ENCODE results near the gene TMEM30A.

Gene TMEM30A

DNA sequence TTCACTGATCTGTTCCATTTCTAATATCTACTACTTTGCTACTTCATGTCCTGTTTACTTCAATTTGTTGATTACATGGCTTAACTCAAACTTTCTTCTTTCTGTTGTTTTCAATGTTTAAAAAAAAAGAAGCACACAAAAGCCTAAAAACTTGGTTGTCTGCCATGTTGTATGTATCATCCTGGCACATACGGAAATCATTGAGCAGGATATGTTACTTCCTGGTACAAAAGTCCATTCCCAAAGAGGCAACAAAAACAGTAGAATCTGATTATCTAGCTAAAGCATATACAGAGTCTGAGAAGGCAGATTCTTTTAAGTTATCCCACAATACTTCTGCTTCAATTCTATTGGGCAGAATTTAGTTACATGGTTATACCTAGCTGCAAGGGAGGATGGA lies 64.2 kb downstream of the TMEM30A start:
- no peak for DNase-seq (ENCODE audit: insufficient read length, low spot score)
- FAIRE-seq, result no peak

DNA sequence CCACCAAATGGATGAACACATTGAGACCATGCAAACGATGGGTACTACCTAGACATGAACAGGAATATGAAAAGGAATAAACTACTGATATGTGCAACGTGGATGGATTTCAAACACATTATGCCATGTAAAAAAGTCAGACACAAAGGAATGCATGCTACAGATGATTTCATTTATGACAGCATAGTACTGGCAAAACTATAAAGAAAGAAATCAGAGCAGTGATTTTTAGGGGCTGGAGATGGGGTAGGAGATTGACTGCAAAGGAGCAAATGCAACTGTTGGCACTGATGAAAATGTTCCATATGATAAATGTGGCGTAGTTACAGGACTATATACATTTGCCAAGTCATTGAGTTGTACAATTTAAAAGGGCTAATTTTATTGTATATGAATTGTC lies 65.3 kb downstream of the TMEM30A start:
- DNase-seq (ENCODE audit: insufficient read length, low spot score), result no peak
- no peak for FAIRE-seq

DNA sequence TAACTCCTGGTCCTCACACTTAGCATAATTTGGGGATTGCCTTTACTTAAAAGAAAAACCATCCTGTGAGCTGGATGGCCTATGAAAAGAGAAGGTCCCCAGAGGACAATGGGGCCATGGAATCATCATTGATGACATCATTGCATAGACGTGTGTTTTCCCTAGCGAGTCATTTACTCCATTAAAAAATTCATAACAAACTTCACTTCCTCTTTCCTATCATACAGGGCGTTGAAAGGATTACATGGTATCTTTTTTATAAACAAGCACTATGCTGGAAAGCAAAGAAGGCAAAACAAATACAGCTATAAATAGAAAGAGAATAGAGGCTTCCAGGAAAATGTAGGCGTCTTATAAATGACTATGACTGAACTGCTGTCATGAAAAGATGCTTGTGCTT lies 67.4 kb downstream of the TMEM30A start:
- DNase-seq (ENCODE audit: insufficient read length, low spot score) (no peak), FAIRE-seq (no peak)

DNA sequence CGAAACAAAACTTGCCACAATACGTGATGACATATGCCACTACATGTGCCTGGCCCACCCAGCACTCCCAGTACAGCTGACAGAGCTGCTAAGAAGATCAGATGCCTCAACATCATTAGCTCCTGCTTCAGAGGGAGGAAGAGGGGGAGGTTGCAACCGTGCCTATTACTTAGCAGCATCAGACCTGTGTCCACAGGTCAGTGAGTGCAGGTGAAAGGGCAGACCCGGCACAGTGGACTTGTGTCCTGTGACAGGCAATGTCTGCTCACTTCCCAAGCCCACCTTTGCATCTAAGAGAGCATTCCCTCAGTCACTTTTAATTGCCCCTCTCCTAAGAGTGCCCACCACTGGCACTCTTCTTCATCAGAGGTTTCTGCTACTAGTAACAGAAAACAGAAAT lies 69.3 kb downstream of the TMEM30A start:
- no peak for FAIRE-seq

DNA sequence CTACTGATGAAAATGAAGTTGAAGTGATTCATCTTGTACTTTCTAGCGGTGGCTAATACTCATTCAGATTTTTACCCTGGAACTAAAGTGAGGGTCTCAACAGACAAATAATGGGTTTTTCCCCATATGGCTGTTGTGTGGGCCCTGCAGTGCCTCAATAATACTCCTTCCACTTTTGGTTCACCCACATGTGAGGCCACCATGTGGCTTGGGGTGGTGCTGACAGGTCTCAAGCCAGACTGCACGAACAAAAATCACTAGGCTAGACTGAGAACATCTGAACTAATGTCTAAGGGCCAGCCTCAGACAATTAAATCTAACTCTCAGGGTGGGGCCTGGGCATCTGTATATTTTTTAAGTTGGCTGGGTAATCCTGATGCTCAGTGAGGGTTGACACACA lies 70.9 kb downstream of the TMEM30A start:
- DNase-seq (ENCODE audit: insufficient read length, low spot score), result no peak
- no peak for FAIRE-seq

More for the DNA sequence above, 69.3 kb downstream of the TMEM30A start:
- no peak for DNase-seq (ENCODE audit: insufficient read length, low spot score)

DNA sequence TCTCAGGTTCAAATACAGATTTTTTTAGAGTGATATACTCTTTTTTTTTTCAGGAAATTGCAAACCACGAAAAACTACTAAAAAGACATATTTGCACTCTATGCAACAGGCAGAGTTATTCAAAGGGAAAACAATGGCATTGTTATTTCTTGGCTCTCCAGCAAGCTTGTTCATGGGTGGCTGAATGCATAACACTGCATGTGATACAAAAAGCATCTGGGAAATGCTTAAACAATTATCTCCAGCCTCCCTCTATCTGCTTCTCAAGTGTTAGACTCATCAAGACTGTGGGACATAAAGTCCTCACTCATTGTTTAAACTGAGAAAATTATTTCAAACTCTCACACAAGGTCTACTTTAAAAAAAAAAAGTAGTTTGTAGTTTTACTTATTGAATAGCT lies 71.5 kb downstream of the TMEM30A start:
- DNase-seq (ENCODE audit: insufficient read length, low spot score) (no peak), FAIRE-seq (no peak)

DNA sequence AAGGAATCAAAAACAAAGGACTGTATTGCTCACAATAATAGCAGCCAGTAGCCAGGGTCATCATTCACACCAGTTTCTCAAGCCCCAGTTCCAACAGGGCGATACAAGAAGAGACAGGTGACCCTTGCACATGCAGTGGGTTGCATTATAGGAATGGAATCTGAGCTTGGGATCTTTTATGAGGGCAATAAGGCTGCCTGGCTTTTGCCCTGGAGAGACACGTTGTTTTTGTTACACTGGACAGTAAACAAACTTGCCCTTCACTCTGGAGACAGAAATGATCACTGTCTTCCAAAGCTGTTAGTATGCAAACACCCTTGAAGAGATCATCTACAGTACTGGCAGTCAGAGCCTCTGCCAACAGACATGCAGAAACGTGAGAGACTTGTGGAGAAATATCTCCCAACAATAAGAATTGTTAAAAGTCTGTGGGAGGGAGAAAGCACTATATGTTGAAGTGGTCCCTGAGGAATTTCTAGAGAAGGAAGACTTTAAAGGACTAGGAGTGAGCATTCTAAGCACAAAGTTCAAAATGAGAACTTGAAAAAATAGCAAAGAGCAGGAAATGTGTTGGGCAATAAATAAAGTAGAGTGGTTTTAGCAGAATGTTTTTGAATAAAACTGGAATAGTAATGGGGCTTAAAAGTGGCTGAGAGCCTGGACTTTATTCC lies 72.5 kb downstream of the TMEM30A start:
- DNase-seq (ENCODE audit: insufficient read length, low spot score), result no peak
- FAIRE-seq, result no peak

DNA sequence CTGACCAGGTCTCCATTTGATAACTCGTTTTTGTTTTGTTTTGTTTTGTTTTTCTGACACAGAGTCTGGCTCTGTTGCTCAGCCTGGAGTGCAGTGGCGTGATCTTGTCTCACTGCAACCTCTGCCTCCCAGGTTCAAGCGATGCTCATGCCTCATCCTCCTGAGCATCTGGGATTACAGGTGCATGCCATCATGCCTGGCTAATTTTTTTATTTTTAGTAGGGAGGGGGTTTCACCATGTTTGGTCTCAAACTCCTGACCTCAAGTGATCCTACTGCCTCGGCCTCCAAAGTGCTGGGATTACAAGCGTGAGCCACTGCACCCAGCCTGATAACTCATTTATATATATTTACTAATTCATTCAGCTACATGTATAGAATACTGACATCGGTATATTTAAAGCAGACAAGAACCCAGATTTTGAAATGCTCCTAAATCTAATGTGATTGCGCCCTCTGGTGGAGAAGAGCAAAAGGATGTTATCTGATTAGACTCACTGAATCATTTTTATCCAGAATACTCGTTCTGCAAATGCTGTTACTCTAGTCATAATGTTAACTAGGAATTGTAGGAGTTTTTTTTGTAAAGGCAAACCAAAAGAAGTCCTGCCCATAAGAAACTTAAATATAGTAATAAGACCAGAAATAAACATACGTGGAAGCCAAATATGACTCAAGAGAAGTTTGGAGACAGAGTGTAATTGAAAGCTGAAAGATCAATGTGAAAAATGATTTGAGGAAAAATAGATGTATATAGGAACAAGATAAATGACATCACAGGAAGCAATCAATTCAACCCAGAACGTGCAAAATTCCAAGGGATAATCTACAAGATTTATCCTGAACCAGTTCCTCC lies 73.5 kb downstream of the TMEM30A start:
- DNase-seq (ENCODE audit: insufficient read length, low spot score) (no peak), FAIRE-seq (no peak)

DNA sequence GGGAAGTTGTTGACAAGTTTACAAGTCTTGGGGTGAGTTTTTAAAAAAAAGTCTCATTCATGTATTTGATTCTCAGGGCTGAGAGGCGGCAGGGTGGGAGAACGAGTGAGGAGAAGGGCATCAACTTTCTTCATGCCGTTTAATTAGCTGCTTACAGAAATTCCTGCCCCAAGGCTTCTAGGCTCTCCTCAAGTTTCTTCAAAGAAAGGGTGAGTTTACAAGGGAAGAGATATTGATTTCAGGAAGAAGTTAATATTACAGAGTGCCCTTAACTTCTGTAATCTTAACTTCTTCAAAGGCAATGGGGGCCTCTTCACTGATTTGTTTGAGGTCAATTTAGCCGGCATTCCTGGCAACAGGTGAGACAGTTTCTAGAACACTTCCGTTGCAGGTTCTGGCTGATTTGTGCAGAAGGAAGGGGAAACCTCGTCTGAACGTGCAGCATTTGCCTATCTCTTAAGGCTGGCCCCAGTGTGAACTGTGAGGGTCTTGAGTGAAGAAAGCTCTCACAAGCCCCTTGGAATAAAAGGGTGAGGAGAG lies 75.3 kb downstream of the TMEM30A start:
- FAIRE-seq (no peak), DNase-seq (ENCODE audit: insufficient read length, low spot score) (no peak)

DNA sequence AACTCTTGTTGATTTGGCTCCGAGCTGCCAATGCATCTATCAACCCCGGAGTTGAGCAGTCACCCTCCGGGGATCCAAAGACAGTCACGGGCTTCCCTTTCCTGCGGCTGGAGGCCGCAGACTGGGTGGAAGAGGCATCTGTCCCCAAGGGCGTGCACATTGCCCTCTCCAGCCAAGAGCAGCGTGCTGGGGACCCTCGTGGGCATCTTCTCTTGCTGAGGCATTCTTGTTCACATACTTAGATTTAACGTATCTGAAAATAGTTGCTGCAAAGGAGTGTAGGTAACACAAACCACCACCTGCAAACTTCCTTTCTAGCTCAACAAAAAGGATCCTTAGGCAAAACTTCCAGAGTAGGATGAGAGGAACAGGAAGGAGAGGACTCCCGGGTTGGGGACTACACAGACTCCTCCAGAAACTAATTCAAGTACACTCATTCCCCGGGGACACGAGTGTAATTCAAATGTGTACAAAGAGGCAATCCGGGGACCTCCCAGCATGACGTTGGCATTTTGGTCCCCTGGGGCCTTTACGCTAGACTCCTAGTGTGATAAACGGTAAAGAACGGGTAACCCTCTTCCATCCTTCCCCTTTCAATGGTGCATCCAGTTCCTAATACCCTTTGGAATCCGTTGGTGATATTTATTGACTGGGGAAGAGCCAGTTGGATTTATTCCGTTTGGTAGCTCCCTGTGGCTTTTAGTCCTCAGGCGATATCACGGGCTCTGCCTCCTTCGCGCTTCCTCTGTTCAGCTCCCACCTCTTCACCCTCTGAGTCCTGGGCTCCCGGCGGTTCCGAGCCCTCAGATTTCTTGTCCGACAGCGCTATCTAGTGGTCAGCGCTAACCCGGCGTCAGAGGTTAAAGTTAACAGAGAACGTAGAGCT lies 76.1 kb downstream of the TMEM30A start:
- DNase-seq (ENCODE audit: insufficient read length, low spot score) (peak; percentile 42), FAIRE-seq (peak; percentile 86)

DNA sequence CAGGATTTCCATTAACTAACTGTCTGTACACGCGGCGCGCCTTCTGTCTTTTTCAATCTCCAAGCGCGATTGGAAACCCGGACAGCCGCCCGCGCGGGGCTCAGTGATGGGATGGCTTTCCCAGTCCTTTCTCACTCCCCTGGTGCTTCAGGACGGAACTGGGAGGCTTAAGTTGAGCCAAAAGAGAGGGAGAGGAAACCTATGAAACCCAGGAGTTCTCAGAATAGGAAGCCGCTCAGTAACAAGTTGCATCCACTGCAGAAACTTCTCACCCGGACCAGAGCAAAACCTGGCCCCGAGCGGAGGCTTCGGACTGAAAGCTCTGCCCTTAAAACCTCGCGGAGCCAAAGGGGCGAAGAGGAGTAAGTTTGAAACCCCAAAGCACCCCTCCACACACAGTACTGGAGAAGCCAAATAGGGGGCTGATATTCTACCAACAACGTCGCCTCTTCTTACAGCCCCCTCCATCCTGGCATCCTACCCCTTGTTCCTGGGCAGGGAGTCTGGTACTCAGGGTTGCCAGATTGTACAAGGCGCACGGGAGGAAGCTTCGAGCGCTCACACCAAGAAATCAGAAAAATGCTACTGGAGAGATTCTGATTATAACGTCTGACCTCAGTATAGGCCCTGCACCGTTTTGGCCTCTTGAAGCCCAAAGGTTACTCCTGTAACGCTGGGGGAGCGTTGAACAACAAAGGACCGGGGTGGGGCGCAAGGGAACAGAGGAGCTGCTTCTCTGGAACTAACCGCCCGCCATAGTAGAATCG lies 77.8 kb downstream of the TMEM30A start:
- FAIRE-seq, result peak; percentile 21
- DNase-seq (ENCODE audit: insufficient read length, low spot score), result no peak

DNA sequence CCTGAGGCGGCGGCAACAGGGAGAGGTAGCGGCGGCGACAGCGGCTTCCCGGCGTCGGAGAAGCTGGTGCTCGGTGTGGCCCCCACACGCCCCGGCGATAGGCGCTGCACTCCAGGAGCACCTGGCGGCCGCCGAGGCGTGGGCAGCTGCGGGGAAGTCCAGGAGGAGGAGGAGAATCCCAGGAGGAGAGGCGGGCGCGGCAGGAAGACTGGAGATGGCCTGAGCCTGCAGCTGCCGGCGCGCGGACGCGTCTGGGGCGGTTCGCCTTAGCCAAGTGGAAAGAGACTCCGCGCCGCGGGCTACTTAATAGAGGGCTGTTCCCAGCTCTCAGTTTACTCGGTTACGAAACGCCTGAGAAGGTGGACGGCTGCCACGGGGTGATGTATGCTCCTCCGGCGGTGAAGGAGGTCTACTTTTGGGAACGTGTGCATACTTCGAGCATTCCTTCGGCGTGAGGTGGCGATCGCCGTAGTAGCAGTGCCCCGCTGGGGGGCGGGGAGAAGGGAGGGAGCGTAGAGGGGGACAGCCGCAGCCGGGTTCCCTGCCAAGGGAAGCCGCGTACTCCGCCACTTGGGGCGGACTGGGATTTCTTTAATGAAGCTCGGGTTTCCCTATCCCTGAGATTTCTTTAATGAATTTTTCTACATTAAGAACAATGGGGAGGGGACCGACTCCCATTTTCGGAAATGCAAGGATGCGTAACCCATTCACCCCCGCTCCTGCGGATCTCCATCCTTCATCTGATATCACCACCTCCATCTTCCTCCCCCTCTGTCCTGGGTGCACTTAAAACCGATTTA lies 78.6 kb downstream of the TMEM30A start, which contains the start of gene COL12A1:
COL12A1 (minus strand) TSS at position 278 of the 800 bp plus-strand sequence. CDS start 3,261 bp downstream, outside the sequence.
- FAIRE-seq (no peak), DNase-seq (ENCODE audit: insufficient read length, low spot score) (no peak)

DNA sequence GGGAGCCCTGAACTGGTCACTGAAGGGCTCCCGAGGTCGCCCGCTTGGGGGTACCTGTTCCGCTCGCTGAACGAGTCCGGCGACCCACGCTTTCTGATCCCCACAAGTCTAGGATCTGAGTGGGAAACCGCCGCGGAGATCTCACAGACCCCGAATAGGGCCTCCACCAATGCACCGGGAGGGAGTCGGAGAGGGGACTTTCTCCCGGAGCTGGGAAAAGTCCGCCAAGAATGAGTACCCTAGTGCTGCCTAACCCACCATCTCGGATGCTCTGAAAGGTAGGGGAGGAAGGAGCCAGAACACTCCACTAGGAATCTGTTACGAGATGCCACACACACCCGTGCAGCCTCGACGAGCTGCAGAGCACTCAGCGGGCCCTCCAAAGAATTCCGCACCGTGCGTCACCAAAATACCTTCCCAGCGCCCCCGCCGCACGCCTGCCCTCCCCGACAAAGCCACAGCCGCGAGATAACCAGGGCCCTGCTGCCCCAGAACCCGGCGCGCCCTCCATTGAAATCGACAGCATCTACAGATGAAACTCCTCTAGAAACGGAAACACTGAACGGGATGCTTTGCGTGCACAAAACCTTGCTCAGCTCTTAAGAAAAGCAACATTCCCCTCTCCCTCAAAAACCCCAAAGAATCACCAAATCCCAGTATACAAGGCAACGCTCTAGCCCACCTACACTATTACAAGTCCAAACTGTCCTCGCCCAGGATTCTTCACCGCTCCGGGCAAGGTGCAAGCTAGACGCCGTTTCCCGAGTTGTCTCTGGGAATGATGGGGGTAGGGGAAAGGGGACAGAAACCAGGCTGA lies 79.4 kb downstream of the TMEM30A start:
- DNase-seq (ENCODE audit: insufficient read length, low spot score), result no peak
- no peak for FAIRE-seq

DNA sequence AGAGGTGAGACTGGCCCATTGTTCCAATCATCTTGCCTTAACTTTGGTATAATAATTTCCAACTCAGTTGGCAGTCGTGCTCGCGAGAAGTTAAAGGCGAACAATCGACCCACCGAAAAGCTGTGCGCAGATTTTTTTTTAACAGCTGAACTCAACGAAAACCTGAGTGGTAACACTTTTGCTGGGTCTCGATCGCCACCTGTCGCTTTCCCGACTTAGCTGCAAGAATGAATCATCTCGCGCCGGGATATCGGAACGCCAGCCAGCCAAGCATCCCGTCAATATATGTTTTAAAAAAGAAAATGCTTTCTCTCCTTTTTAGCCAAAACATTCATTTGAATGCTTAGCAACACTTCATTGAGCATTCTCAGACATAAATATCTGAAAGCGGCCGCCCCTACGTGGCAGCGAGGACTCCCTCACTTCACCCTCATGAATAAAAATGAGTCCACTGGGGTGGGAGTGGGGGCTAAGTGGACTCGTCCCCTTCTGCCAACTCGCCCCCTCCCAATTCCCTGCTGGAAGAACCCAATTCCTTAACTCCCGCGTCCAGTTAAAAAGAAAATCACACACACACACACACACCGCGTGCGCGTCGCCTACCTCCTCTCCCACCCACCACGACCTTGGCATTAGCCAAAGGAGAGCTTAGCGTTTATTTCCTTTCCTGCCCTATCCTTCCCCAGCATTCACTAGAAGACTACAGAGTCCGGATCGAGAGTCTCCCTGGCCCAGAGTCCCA lies 80.2 kb downstream of the TMEM30A start:
- FAIRE-seq (peak; percentile 80), DNase-seq (ENCODE audit: insufficient read length, low spot score) (no peak)

DNA sequence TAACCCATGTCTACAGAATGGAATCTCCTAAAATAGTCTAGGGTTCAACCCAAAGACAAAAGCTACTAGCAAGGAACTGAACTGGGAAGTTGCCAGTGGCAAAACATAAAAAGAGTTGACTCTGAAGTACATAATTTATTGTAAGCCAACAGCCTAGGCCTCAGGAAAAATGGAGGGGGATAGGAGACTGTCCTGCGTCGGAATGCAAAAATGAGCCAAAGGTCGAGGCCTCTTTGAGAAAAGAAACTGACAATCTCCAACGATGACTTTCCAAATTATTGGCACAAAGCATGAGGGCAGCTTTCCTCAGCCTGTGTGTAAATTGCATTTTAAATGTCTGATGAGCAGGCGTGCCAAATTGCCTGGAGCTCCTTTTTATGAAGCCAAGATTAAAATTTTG lies 80.9 kb downstream of the TMEM30A start:
- no peak for FAIRE-seq
- DNase-seq (ENCODE audit: insufficient read length, low spot score), result no peak
